A549 treated with CORT108297 at 1 μM for 4 hours (cell line): ENCODE measurements around the gene PSTPIP1. TPM values are rescaled to one million over a fixed set of nuclear protein-coding genes. Genes with fewer than 3 reads are reported as not detected.

Experiments
- total RNA-seq: library from RNA; stranded (reverse); fragments of 200-300 nt; extraction: Qiagen RNA extraction; gene quantifications from 5 replicates; pipeline ENCODE4 v1.2.3, GENCODE V29; 2022

The PSTPIP1 gene
- 0.22 TPM in 1 of 5 replicates, not detected in the others for total RNA-seq

GRCh38 chr15:76994971-76995945, at the start of gene PSTPIP1:
Gene PSTPIP1 (plus strand): TSS chr15:76995126. CDS start chr15:76995574, 448 bp downstream.

GRCh38 chr15:77070495-77071304, 75.8 kb downstream of the PSTPIP1 start, which contains the start of gene TSPAN3:
Gene TSPAN3 (minus strand): TSS chr15:77071109. CDS start chr15:77070954, 155 bp downstream.

Other genes with a start within 250 kb of the PSTPIP1 start
- 1.8 to 3.8 TPM (median 3.8 TPM) in 5 replicates for gene SCAPER, start 89.8 kb upstream of the PSTPIP1 start, total RNA-seq
- gene RCN2, start 63.4 kb upstream of the PSTPIP1 start, total RNA-seq = 54.6 to 69.9 TPM (median 63.6 TPM) in 5 replicates
- 364 to 478 TPM (median 451 TPM) in 5 replicates for gene TSPAN3, start 76.0 kb downstream of the PSTPIP1 start, total RNA-seq